CD4-positive, alpha-beta T cell treated with Interleukin-15 for 4 hours (primary cell): ENCODE measurements around the gene SHROOM3.
A peak's percentile ranks its signal among the peaks of the same experiment; 100 is the strongest.
"Not testable (repeated sequence)": the region's sequence is repeated elsewhere in the genome, so short reads cannot be mapped to it uniquely, and the experiment has no call there.

Source experiments
- DNase-seq: peaks from one replicate; pipeline ENCODE4 v3.0.0-alpha.2; 2020; ENCODE audit warnings: low spot score

SHROOM3 gene

DNA sequence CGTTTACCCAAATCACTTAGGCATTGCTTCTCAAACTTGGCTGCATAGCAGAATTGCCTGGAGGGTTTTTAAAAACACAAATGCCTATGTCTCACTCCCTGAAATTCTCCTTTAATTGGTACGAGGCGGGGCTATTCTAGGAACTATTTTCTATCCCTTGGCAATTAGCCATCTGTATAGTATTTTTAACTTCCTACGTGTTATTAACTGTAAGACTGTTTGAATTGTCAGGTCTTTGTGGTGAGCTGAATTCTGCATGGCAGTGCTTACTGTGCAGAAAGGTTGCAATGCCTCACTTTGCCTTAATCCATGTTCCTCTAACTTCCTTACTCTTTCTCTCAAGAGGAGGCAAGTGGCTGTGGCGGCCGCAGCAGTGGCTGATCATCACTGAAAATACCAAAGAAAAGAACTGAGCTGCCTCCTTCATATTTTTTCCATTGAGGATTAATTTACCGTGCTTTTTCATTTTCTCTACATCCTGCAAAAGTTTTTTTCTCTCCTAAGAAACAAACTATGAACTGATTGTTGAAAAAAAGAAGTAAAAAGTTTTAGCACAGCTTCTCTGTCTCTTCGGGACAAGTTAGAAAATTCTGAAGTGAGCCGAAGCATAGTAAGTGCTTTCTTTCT lies at the start of gene SHROOM3:
TSS of gene SHROOM3 (plus strand) at position 329 of the 627 bp plus-strand sequence. CDS start 824 bp downstream, outside the sequence.
- DNase-seq: no peak

DNA sequence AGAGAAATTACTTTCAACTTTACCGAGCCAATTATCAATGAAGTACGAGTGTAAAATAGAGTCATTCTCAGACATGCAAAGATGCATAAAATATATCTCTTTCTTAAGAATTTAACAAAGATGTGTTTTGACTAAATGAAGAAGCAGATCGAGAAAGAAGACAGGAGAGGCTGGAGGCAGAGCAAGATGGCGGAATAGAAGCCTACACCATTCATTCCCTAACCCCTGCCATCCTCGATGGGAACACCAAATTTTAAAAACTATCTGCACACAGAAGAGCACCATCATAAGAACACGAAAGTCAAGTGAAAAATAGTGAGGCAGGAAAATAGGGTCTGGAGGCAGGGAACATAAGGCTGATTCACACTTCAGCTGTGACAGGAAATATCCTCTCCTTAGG lies 49.1 kb upstream of the SHROOM3 start:
- DNase-seq: no peak

DNA sequence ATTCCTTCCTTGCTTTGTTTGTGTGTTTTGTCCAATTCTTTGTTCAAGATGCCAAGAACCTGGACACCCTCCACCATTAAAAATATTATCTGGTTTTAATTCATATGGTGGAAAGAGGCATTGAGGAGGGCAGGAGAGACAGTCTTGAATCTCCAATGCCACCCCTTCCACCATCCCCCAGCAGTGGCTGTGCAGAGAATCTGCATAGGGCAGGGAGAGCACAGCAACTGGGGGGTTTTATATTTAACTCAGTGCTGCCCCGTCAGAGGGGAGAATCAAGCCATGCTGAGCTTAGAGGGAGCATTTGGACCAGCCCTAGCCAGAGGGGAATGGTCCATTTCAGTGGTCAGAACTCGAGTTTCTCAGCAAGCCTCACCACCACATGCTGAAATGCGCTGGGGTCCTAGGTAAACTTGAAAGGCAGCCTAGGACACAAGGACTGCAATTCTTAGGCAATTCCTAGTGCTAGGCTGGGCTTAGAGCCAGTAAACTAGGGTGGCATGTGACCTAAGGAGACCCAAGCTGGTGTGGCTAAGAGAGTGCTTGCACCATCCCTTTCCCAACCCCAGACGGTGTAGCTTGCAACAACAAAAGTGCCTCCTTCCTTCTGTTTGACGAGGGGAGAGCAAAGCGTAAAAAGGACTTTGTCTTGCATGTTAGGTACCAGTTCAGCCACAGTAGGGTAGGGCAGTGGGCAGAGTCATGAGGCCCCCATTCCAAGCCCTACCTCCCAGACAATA lies 48.3 kb upstream of the SHROOM3 start:
- DNase-seq: no peak

DNA sequence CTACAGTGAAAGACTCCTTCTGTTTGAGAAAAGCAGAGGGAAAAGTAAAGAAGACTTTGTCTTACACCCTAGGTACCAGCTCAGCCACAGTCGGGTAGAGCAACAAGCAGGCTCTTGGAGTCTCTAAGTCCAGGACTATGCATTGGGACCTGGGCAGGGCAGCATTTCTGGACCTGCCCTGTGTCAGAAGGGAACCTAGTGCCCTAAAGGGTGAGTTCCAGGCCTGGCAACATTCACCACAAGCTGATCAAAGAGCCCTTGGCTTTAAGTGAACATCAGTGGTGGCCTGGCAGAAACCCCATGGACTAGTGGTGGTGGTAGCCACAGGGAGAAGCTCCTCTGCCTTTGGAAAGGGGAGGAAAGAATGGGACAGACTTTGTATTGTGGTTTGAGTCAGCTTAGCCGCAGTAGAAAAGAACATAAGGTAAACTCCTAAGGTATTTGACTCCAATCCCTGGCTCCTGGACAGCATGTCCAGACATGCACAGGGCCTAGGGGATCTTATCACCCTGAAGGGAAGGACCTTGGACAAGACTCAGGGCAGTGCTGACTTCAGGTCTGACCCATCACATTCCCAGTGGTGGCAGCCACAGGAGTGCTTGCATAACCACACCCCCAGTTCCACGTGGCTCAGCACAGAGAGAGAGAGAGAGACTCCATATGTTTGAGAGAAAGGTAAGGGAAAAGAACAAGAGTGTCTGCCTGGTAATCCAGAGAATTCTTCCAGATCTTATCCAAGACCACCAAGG lies 46.7 kb upstream of the SHROOM3 start:
- DNase-seq: no peak

DNA sequence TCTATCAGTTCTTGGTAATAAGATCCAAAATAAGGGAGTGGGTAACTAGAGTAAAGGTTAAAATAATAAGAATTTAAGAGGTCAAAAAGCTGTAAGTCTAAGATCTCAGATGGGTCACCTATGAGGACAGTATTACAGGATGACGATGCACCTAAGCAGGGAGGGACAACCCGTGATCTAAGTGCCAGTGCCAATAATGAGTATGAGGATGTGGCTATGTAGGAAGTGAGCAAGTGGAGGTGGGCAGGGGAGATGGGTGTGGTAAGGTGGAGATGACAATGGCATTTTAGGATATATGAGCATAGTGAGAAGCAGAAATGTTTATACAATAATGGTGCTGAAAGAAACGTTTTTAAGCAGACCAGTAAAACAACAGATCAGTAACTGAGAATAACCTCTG lies 33.4 kb upstream of the SHROOM3 start:
- DNase-seq: no peak

DNA sequence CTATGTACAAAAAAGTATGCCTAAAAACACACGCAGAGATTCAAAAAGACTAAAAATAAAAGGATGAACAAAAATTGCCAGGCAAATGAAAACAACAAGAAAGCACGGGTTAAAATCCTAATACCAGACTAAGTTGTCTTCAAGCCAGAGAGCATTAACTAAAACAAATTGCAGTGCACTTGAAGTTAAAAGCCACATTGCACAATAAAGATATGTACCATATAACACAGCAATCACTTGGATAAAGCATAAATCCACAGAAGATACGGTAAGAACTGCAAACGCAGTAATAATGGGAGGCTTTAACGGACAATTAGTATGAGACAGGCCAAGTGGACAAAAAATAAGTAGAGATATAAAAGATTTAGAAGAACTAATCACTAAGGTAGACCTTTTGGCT lies 28.9 kb upstream of the SHROOM3 start:
- no peak for DNase-seq

DNA sequence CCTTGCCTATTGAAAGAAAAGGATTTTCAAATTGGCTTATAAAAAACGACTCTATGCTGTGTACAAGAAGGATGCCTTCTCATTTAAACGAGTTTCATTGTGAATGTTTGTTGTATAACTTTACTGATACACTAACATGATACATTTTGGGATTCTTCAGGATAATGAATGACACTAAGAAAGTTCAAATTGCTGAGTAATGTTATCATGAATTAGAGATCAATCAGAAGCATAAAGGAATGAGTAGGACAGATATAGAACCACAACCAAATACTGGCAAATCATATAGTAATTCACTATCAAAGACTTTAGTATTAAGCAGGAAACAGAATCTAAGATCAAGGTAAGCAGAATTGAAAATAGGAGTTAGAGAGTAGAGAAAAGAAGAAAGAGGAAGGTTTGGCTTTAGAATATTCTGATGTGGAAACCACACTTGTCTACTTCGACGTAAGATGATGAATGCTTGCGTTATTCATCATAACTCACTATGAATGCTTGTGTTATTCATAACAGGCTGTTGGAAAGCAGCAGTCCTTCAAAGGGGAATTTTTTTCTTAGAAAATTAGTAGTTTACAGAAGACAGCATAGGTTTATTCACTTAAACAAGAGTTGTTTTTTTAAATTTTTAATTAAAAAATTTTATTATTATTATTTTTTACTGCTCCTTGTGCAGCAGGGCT lies 27.4 kb upstream of the SHROOM3 start:
- no peak for DNase-seq

DNA sequence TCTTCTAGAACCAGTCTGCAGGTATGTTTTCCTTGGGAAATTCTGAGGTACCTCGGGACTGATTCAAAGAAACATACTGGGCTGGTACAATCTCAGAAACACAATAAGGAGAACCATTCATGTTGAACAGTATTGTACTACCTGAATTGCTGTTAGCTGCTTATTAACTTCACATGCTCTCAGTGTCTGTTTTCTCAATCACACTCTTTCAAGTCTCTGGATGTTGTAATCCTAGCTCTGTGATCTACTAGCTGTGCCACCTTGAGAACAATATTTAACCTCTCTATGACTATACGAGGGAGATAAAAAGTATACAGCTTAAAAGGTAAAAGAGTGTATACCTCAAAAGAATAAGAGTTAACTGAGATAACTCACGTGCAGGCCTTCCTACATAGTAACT lies 24.4 kb upstream of the SHROOM3 start:
- DNase-seq: no peak

DNA sequence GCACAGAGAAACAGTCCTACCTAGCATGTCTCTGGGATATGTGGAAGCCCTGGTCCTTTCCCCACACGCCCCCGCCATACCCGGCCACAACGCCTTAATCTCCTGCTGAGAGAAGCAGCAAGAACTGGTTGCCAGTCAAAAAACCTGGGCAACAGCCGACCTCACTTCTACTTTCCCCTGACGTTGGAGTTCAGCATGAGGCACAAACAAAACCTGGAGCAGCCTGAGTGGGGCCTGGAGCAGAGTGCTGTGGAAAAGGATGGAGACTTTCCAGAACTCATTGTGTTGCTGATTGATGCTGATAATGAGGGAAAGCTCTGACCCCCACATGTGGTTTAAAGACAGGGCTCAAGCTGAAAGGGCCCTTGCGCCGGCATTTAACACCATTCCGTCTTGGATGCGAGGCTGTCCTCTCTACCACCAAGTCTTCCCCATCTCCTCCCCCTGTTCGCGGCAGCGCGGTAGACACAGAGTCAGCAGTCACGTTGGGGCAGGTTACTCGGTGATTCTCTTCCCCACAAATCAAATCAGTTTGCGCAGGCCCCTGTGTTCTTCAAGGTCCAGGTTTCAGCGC lies 14.8 kb upstream of the SHROOM3 start:
- DNase-seq: no peak

DNA sequence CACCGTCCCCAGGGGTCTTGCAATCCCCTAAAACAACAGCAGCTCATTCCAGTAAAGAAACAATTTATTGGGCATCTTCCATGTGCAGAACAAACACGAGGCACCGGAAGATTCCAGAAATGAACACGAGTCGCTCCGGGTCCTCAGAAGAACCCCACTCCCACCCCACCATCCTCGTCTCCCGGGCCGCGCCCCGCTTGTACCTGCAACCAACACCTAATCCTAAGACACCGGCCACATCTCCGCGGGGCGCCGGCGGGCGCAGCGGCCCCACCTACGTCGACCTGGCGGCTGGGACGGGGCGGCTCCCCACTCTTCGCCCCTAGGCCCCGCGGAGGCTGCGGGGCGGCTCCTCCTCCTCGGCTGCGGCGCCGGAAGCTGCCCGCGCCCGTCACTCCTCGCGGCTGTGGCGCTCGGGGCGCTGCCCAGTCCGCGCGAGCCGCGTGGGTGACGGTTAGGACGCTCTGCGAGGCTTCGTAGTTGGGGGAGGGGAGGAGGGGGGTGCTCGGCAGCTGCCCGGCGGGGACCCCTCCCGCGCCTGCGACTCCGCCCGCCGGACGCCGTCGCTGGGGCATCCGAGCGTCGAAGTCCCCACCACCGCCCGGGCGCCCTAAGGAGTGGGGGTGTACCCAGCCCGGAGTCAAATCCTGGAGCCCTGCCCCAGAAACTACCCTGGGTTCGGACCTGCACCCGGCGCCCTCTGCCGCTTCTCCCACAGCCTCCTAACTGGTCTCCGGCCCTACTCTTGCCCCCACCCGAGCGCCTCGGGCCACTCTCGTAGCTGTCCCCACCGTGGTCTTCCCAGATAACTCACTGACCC lies 14.1 kb upstream of the SHROOM3 start, which contains the start of gene CCDC158:
TSS of gene CCDC158 (minus strand) at position 380 of the 820 bp plus-strand sequence. CDS start 17,934 bp downstream, outside the sequence.
- DNase-seq: no peak

DNA sequence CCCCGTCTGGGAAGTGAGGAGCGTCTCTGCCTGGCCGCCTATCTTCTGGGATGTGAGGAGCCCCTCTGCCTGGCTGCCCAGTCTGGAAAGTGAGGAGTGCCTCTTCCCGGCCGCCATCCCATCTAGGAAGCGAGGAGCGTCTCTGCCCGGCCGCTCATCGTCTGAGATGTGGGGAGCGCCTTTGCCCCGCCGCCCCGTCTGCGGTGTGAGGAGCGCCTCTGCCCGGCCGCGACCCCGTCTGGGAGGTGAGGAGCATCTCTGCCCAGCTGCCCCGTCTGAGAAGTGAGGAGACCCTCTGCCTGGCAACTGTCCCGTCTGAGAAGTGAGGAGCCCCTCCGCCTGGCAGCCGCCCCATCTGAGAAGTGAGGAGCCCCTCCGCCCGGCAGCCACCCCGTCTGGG lies 11.9 kb upstream of the SHROOM3 start:
- DNase-seq: not testable (repeated sequence)

DNA sequence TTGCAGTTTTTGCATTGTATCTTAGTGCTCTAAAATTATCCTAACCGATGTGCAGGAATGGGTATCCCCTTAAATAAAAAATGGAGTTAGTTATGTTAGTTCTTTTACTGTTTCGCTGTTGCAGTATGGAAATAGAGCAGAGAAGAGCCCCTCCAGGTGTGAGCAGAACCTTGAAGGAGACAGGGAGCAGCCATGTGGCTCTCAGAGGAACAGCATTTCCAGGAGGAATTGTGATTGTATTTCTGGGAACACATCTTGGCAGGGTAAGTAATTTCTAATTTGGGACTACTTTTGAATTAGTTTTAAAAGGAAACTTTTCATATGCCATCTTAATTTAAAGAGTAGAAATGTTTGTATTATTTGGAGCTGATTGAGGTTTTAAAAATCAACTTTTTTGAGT lies 8.8 kb upstream of the SHROOM3 start:
- DNase-seq: no peak

DNA sequence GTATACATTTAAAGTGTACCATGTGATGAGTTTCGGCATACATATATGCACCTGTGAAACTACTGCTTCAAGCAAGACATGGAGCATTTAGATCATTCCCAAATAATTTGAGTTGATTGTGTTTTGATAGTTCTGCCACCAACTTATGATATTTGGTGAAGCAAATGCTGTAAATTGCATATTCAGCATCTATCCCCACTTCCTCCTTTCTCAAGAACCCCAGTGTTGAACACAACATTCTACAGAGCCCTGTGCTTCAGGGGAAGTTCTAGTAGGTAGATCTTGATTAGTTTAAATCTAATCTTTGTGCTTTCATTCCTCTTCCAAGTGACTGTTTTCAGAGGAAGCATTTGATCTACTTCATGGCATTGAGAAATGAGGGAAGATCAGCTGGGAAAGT lies 5.4 kb upstream of the SHROOM3 start:
- no peak for DNase-seq

DNA sequence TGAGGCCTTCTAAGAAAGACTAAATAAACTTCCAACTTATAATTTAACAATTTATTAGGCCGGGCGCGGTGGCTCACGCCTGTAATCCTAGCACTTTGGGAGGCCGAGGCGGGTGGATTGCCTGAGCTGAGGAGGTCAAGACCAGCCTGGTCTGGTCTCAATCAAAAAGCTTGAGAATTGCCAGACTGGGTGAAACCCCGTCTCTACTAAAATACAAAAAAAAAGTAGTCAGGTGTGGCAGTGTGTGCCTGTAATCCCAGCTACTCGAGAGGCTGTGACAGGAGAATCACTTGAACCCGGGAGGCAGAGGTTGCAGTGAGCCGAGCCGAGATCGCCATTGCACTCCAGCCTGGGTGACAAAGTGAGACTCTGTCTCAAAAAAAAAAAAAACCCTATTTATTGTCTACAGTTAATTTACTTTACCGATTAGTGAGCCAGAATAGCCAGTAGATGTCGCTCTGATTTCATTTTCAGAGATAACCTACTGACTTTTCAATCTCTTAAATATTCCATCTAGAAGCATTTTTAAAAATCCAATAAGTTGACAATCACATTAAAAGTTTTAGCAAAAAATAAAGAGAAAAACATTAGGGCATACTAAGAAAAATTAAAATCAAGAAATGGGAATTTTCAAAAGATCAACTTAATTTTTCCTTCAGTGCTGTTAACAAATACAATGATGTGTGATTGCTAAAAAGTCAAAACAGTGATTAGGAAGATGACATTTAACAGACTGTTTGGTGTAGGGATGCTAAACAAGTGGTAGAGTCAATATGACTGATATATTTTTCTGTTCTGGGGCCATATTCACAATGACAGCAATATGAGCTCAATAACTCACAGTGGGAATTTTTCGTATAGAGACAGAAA lies 4.3 kb upstream of the SHROOM3 start:
- peak; percentile 4 for DNase-seq

DNA sequence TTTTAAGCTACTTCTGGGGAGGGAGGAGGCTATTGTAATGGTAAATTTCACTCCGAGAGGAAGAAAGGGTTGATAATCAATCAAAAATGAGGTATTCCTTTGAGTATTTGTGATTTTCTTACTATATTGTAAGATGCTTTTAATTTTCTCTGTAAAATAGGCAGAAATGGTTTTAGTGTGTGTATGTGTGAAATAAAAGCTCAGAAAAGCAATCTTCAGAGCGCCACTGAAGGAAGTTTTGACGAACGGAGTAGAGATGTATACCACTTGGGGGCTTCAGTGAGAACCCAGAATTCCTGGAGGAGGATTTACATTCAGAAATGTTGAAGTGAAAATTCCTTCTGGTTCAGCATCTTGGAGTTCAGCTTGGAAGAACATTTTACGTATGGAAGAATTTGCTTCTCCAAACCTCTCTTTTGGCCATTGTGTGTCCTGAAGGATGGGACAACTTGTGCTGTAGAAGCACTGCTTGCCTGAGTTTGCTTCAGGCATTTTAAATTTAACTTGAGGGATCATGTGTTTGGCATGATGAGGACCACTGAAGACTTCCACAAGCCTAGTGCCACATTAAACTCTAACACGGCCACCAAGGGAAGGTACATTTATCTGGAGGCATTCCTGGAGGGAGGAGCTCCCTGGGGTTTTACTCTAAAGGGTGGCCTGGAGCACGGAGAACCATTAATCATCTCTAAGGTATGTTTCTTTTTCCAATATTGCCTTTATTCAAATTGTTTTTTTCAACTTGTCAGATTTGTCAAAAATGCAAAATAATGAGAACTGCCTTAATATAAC lies 695 bp downstream of the SHROOM3 start:
- no peak for DNase-seq

DNA sequence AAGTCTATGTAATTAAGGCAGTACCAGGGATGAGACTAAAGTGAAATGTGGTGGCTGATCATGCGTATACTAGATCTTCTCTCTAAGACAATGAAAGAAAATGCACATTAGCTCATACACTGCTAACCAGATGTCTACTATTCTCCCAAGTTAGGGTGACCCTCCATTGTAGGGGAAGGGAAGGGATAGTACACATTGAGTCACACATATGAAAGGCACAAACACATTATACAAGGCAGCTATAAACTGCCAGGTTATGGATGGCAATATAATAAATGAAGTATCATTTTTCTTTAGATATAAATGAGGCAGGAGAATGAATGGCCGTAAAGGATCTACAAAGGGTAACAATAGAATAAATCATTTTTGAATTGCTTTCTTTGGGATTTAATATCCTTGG lies 4.5 kb downstream of the SHROOM3 start:
- DNase-seq: no peak

DNA sequence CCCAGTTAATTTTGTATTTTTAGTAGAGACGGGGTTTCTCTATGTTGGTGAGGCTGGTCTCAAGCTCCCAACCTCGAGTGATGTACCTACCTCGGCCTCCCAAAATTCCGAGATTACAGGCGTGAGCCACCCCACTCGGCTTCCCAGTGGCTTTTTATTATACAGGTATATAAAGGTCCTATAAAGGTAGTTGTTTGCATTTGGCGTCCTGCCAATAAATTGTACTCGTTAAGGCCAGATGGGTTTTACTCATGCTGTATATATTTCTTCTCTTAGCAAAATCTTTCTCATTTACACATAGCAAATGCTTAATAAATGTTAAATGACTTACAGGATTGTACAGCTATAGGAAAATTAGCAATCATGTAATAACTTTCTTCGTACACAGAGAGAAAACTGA lies 6.9 kb downstream of the SHROOM3 start:
- DNase-seq: no peak

DNA sequence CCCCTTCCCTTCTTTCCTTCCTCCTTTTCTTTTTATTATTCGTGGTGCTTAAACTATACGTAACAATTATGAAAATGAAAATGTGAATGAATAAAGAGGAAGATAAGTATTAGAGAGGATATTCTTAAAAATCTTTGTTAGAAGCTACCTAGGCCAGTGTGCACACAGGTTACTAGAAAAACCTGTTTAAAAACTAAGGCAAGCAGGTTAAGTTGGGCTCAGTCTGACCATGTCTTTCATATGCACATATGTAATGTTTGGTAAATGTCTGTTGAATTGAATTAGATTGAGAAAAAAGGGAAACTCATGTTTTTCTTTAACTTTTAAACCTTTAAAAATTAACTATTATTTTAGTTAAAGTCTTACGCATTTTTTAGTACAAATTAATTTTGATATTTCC lies 7.8 kb downstream of the SHROOM3 start:
- DNase-seq: no peak

DNA sequence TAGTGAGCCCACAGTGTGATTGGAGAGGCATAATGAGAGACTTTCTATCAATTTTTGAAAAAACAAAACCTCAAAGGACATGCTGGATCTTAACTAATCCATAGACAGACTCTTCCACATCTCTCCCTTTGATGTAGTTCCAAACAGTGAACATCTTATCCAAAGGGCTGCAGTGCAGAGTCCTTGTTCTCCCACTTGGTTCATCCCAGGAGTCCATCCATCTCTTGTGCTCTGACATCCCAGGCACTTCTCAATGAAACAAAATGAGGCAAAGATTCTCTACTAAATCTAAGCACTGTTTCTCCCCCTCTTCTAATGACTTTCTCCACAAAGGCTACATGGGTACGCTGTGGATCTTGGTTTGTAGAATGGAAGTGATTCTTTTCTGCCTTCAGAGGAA lies 8.3 kb downstream of the SHROOM3 start:
- DNase-seq: no peak
